Brain microvascular endothelial cell (primary cell): Measurements from ENCODE around the gene FGR.

Experiments
- DNase-seq: peaks from one replicate; pipeline ENCODE4 v3.0.0-alpha.2; 2020
- H3K27ac ChIP-seq: fragments of 250-450 bp; sonication (Bioruptor Pico); 2 replicates; pipeline ENCODE4 v1.5.1; 2020; ENCODE audit warnings: mild to moderate bottlenecking, moderate library complexity
- H3K27me3 ChIP-seq: fragments of 250-450 bp; sonication (Bioruptor Pico); replicated peaks from 2 replicates; pipeline ENCODE4 v1.5.1; 2020; ENCODE audit warnings: mild to moderate bottlenecking
- H3K36me3 ChIP-seq: fragments of 250-450 bp; sonication (Bioruptor Pico); replicated peaks from 2 replicates; pipeline ENCODE4 v1.5.1; 2020; ENCODE audit warnings: mild to moderate bottlenecking
- H3K4me3 ChIP-seq: 2 replicates; pipeline ENCODE4 v1.5.1; 2011; ENCODE audit warnings: low read depth, mild to moderate bottlenecking, control low read depth, low read length, moderate library complexity
- CTCF ChIP-seq: IDR thresholded peaks from 2 replicates; pipeline ENCODE4 v1.5.1; 2011; ENCODE audit warnings: low read depth, mild to moderate bottlenecking, moderate library complexity, low read length, control low read depth, inconsistent platforms; ENCODE audit errors: missing control alignments
- in situ Hi-C: cut with HindIII; loops from 2 replicates; pipeline ENCODE4 v1.10.0; 2017; ENCODE audit warnings: low sequenced_read_pairs, low pct_ligation_motif_present

The FGR gene

GRCh38 chr1:27591622-27592021 lies 43.4 kb downstream of the FGR start:
- Histone ChIP-seq H3K27ac (no peak overlapping the region), H3K27me3 (no peaks in the 10 kb centered on the region), H3K4me3 (no peak overlapping the region), H3K36me3 (peaks cover 3% of the 10 kb centered on the region)
- DNase-seq = no peak
- in situ Hi-C loops = no loop called here
- TF ChIP-seq CTCF = no peak

- Histone ChIP-seq H3K27ac (no peak overlapping the region), H3K4me3 (no peak overlapping the region), H3K36me3 (peaks cover 3% of the 10 kb centered on the region), H3K27me3 (no peaks in the 10 kb centered on the region)
- in situ Hi-C loops = no loop called here
- TF ChIP-seq CTCF = no peak
- DNase-seq = no peak
Observed at GRCh38 chr1:27590917-27591508, 44.0 kb downstream of the FGR start.

GRCh38 chr1:27589841-27590426 lies 45.1 kb downstream of the FGR start:
- H3K4me3 ChIP-seq = no peak overlapping the region
- no peak overlapping the region for H3K27ac ChIP-seq
- in situ Hi-C loops = no loop called here
- TF ChIP-seq CTCF = no peak
- no peaks in the 10 kb centered on the region for H3K27me3 ChIP-seq
- peaks cover 3% of the 10 kb centered on the region for H3K36me3 ChIP-seq
- DNase-seq = no peak

- no peak overlapping the region for H3K27ac ChIP-seq
- no peak for DNase-seq
- in situ Hi-C loops = no loop called here
- H3K27me3 ChIP-seq = no peaks in the 10 kb centered on the region
- no peak for TF ChIP-seq CTCF
- no peak overlapping the region for H3K4me3 ChIP-seq
- peaks cover 3% of the 10 kb centered on the region for H3K36me3 ChIP-seq
Observed at GRCh38 chr1:27589441-27589840, 45.5 kb downstream of the FGR start.

- Histone ChIP-seq H3K36me3 (peaks cover 3% of the 10 kb centered on the region), H3K27me3 (no peaks in the 10 kb centered on the region), H3K4me3 (no peak overlapping the region), H3K27ac (no peak overlapping the region)
- in situ Hi-C loops = no loop called here
- no peak for TF ChIP-seq CTCF
- DNase-seq = no peak
Observed at GRCh38 chr1:27588256-27589232, 46.4 kb downstream of the FGR start.
